Subcutaneous adipose tissue (tissue), 4 donors: Measurements from ENCODE around the gene ETFA. TPM values are rescaled to one million over a fixed set of nuclear protein-coding genes. Genes with fewer than 3 reads are reported as not detected.

ENCODE experiments used
- total RNA-seq, 4 donors: library from RNA; depleted of rRNA; stranded (reverse); fragments of >200 nt; gene quantifications; one replicate each; pipeline ENCODE4 v1.1.0, GENCODE V29; 2016
- TF ChIP-seq, protein P1 (sequence below): fragments of 450-650 bp; IDR thresholded peaks from one replicate; pipeline ENCODE4 v1.5.1; 2016; ENCODE audit warnings: low read depth, mild to moderate bottlenecking, control low read depth, antibody characterized with exemption, moderate library complexity

ETFA gene
- total RNA-seq, 4 donors from 2014 or later = 148 to 186 (median 157) TPM

DNA sequence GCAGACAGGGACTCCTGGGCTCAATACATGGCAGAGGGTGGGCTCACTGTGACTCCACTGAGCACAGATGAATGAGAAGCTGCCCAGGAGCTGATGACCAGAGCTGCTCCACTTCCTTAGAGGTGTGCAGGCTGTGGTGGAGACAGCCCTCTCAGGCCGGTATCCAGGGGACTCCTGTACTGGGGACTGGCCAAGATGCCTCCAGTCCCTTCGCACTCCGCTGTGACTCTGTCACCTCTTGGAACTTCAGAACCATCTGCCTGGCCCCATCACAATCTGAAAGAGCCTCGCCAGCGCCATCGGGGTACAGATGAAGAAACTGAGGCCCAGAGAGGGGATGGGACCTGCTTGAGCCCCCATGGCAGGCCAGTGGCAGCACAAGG, 111.2 kb downstream of the ETFA start:
- TF ChIP-seq, protein P1, sequence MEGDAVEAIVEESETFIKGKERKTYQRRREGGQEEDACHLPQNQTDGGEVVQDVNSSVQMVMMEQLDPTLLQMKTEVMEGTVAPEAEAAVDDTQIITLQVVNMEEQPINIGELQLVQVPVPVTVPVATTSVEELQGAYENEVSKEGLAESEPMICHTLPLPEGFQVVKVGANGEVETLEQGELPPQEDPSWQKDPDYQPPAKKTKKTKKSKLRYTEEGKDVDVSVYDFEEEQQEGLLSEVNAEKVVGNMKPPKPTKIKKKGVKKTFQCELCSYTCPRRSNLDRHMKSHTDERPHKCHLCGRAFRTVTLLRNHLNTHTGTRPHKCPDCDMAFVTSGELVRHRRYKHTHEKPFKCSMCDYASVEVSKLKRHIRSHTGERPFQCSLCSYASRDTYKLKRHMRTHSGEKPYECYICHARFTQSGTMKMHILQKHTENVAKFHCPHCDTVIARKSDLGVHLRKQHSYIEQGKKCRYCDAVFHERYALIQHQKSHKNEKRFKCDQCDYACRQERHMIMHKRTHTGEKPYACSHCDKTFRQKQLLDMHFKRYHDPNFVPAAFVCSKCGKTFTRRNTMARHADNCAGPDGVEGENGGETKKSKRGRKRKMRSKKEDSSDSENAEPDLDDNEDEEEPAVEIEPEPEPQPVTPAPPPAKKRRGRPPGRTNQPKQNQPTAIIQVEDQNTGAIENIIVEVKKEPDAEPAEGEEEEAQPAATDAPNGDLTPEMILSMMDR = no peak

GRCh38 chr15:76199106-76200082, 111.9 kb downstream of the ETFA start:
- TF ChIP-seq, protein P1 = no peak

GRCh38 chr15:76198456-76199105, 112.7 kb downstream of the ETFA start:
- TF ChIP-seq, protein P1 = no peak

DNA sequence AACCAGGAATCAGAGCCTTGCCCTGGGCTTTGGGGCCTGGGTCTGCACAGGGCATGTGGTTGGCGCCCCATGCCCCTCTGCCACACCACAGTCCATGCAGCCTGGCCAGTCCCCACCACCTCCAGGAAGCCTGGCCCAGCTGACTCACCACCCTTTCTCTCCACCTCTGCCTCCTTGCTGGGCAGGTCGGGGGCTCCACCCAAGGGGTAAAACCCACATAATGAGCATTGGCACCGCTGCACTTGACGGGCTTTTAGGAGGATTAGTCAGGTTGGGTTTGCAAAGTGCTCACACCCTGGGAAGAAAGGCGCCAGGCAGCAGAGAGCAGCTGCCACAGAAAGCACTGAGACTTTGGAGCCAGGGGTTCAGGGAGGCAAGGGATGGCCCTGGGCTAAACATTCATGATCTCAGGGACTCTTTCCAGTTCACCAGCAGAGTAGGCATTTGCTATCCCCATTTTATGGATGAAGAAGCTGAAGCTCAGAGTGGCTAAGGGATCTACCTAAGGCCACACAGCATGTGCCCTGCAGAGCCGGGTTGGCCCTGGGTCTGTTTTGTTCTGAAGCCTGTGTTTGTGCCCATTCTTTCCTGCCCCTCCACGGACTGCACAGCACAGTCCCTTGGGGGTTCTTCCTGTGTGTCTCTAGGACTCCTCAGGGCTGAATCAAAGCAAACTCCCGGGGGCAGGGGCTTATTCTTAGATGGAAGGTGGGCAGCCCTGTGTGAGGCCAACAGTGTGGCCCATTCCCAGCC, 113.4 kb downstream of the ETFA start:
- TF ChIP-seq, protein P1 = no peak

- TF ChIP-seq, protein P1 = no peak
These were observed 114.7 kb downstream of the ETFA start for GRCh38 chr15:76196269-76197231.

- TF ChIP-seq, protein P1 = no peak
These were observed 115.6 kb downstream of the ETFA start for GRCh38 chr15:76195506-76196268.
